Ovary (tissue), 3 donors: Measurements from ENCODE around the gene COL4A1.

Source experiments
- CTCF ChIP-seq, 3 donors: fragments of 450-650 bp in 2 of 3; fragments of 200-600 bp in 1 of 3; IDR thresholded peaks; one replicate each; pipeline versions ENCODE4 v1.5.1 to v1.8.0; 2016 to 2022; ENCODE audit warnings: antibody characterized with exemption in 3 of 3, mild to moderate bottlenecking in 1 of 3
- POLR2A ChIP-seq: fragments of 450-650 bp; IDR thresholded peaks from one replicate; pipeline ENCODE4 v1.6.1; 2017; ENCODE audit warnings: antibody characterized with exemption, mild to moderate bottlenecking, moderate library complexity
- donor health status: DM: no; HTN: no; CAD: no.

DNA sequence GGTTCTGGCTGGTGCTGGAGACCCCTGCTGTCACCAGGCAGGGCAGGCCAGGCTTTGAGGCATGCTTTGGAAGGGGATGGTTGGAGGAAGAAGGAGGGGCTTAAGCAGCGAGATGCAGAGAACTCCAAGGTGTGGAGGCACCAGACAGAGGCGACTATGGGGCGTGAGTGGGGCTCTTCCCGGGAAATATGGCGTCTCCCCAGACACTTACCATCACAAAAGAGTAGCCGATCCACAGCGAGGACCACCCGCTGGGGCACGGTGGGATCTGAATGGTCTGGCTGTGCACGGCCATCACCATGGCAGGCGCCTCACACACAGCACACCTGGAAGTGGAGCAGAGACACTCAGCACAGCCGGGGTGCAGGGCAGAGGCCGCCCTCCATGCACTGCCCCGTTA lies 151.9 kb downstream of the COL4A1 start:
- TF ChIP-seq CTCF (IDR thresholded peaks at IDR 0.05): no peak
- TF ChIP-seq POLR2A: no peak
